Left renal pelvis (tissue), 4 donors: Measurements from ENCODE around the gene GGTLC2. TPM values are rescaled to one million over a fixed set of nuclear protein-coding genes. Genes with fewer than 3 reads are reported as not detected.

Experiments
- DNase-seq, 4 donors: peaks; one replicate each; pipeline ENCODE4 v3.0.0-alpha.2; 2013; ENCODE audit warnings: low read depth in 4 of 4, low spot score in 3 of 4
- polyA plus RNA-seq, 4 donors: library from polyadenylated mRNA; unstranded; fragments of 120-200 nt; gene quantifications; one replicate each; pipeline ENCODE4 v1.2.1, GENCODE V29; 2013; ENCODE audit not compliant: insufficient read length in 4 of 4

The GGTLC2 gene
- polyA plus RNA-seq, 4 donors: 0.14 to 0.26 (median 0.24) TPM; not detected in 1

DNA sequence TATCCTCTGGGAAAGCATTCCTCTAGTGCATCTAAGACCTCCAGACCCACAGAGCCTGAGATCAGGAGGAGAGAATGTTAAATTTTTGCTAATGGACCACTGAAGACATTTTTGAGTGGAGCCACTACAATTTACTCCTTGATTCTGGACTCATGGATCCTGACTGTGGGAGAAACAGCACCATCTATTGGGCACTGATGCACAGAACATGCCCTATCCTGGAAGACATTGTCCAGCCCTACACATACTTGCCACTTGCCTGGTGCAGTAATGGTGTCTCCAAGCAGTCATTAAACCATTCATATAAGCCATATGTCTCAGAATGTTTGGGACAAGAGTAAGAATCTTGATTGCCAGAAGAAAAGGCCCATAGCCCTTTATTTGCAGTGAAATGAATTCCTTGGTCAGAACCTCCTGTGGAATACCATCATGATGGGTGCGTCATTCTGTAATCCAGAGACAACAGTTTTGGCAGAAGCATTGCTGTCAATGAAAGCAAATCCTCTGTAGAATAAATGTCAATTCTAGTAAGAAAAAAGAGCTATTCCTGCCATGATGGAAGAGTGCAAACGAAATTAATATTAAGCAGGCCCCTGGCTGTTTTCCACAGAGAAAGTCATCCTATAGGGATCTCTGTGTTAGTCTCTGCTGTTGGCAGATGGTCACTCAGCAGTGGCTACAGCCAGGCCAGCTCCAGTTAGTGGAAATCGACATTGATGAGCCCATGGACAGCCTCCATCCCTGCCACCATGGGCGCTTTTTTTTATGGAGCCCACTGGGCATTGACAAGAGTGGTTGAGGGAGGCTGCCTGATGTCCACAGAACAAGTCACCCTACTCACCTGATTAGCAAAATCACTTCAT lies 43.5 kb downstream of the GGTLC2 start:
- DNase-seq: no peak

DNA sequence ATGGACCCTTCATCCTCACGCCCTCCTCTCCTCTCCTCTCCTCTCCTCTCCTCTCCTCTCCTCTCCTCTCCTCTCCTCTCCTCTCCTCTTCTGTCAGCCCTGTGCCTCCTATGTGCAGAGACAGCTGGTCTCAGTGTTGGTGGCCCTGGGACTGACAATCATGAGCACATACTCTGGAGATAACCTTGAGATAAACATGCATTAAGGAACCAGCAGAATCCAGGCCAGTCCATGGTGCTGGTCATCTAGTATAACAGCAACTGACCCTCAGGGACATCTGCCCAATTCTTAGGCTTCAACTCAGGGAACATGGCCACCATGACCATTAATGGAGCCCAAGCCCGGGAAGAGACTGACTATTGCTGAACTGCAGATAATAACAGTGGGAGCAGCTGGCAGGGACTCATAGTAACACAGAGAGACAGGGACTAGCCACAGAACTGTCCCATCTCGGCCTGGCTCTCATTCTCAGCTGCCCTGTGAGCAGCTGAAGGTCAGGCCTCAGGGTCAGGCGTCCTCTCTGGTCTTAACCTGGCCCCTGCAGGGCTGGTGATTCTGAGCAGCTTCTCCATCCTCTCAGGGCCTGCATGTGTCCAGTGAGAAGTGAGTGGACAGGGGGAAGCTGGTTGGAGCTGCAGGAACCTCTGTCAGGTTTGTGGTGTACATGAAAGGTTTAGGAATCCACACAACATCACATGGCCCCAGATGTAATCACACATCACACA lies 45.4 kb downstream of the GGTLC2 start:
- DNase-seq: no peak

DNA sequence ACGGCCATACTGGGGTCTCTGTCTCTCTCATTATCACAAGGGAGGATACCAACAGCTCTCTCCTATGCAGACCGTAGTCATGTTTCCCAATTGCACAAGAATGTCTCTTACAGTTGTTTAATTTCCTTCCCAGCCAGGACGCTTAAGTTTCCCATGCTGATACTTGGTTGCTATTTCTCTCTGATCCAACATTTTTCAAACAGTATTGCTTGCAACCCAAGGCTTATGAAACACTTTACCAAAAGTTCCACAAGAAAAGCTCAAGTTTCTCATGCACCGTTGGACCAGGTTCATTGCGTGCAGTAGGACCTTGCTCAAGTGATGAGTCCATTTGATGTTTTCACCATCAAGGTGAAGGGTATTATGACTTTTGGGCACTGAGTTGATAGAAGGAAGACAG lies 46.6 kb downstream of the GGTLC2 start:
- no peak for DNase-seq

DNA sequence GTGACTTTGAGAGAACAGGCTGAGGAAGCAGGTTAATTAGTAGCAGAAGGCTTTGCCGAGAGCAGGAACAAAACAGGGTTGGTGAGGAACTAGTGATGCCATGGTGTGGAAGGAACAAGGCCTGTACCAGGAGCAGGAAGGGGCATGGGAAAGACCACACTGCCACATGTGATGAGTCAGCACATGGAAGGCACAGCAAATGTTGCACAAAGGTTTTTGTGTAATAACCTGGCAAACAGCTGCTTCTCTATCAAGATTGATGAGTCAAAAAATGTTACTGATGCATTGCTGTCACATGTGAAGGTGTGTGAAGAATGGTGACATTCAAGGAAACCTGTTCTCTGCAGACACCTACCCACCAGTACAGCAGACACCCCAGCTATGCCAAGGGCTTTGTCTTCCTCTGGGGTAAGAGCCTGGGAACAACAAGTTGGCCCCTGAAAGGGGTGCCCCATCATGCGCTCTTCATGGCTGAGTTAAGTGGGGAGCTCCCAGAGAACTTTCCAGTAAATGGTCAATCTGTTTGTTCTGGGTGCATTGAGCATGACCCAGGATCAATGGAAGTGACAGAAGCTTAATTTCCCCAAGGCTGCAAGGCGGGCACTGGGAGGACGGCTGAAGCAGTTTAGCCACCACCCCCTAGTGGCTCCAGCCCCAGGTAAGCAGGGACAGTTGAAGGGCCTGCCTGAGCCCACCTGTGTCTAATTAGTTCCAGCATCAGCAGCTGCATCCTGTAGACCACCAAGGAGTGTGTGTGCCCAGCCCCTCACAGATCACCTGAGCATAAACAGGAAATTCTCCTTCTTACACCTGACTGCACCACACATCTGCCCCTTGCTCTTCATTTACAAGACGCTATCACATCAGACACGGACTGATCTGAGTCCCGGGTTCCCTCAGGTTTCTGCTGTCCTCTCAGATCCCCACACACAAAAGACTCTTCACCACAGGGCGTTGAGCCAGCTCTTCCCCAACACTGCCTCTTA lies 47.6 kb downstream of the GGTLC2 start:
- DNase-seq: no peak

DNA sequence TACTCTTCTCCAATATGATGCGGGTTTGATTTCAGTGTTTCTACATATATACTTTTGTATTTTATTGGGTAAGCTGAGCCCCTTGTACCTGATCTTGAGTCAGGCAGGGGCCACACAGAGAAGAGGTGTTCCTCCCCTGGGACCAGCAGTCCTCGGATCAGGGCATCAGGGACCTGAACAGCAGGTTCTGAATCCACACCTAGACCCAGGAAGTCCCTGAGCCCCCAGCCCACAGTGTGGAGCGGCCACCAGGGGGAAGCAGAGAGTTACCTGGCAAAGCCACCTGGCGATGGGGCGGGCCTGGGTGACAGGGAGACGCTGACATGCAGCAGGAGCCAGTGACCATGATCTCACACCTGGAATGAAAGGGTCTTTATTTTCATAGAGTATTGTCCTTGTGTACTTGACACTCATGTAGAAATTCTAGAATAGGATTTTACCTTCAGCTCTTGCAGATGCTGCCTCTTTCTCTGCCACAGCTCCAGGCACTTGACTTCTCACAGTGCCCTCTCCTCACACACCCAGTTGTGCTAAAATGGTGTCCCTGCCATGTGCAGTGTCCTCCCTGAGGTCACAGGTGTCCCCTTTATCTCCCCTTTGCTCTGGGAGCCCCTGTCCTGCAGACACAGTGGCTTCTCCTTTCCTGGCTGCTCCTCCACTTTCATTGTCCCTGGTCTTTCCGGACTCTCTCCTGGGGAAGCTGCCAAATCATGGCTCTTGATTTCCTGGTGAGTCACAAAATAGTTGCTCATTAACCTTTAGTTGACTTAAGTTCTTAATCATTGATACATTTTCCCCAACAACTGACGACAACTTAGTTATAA lies 48.5 kb downstream of the GGTLC2 start:
- peak in 2 of 4 donors; percentile 40 to 42 for DNase-seq

DNA sequence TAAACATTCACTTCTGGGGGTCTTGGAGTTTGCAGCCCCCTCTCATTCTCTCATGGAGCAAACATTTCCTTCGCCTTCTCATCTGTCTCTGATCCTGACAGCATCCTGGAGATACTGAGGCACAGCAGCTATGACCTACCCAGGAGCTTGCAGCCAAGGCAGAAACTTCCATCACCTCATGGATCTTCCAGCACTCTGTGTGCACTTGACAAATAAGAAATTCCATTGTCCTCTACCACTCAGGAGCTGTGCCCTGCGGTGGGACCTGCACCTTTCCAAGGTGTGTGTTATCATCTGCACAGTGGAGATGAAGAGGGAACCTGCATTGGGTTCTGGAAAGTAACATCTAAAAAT lies 49.1 kb downstream of the GGTLC2 start:
- no peak for DNase-seq

DNA sequence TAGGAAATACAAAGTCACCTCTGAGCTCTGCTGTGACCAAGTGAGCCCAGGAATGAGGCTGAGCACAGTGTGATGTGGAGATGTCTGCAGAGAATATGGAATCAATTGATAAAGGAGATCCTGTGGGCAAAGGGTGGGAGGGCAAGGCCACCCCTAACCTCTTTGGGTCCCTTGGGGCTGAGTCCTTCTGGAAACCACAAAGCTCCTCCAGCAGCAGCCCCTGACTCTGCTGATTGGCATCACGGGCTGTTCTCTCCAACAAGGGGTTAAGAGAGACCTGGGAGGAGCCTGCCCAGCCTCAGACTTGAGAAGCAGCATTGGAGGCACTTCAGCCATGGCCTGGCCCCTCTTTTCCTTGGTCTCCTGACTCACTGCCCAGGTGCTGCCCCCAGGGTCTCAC lies 49.7 kb downstream of the GGTLC2 start:
- no peak for DNase-seq

DNA sequence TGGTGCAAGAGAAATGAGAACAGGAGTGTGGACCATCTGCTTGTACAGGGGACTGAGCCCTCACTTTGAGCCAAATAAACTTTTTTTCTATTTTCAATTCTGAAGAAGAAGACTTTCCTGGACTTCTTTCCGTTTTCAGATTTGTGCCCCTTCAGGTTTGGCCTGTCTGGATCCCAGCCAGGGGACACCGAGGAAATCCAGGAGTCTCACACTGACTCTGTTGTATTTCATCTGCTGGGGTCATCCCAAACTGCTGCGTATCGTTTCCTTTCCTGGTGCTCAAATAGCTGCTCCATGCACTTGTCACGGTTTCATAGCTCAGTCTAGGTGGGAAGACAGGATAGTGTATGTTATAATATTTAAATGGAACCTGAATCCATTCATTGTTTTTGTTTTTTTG lies 51.7 kb downstream of the GGTLC2 start:
- DNase-seq: no peak

Other genes starting within 250 kb of the GGTLC2 start
- 1 to 10 TPM; 4.9 to 5.3 (median 5.0) TPM for gene ZNF280B, start 135.9 kb upstream of the GGTLC2 start, polyA plus RNA-seq
- not detected for gene ZNF280A, start 124.3 kb upstream of the GGTLC2 start, polyA plus RNA-seq
- 1 to 10 TPM in 2 of 4 donors, under 1 TPM in 1, not detected in 1; 0.85 to 1.3 (median 1.3) TPM for gene PRAME, start 85.3 kb upstream of the GGTLC2 start, polyA plus RNA-seq
- gene IGLL5, start 243.2 kb downstream of the GGTLC2 start, polyA plus RNA-seq: under 1 TPM in 1 of 4 donors, not detected in 3; 0.48 TPM